ENCODE data around the gene B9D1.

- no peak for TF ChIP-seq CTCF (IDR thresholded peaks at IDR 0.05)
- TF ChIP-seq POLR2A (IDR thresholded peaks at IDR 0.05): no peak
Observed at GRCh38 chr17:19369107-19369778, 6.7 kb upstream of the B9D1 start.

Data from heart left ventricle (tissue), 13 donors.